NCI-H187 (cell line): Measurements from ENCODE around the gene ELOVL5.
"Not testable (repeated sequence)": the region's sequence is repeated elsewhere in the genome, so short reads cannot be mapped to it uniquely, and the experiment has no call there.

Source experiments
- DNase-seq, 2 experiments: peaks; one replicate each; lab custom pipeline; 2025; lab: John Stamatoyannopoulos, UW

ELOVL5 gene

GRCh38 chr6:53328375-53328774, 20.4 kb downstream of the ELOVL5 start:
- no peak for DNase-seq

DNA sequence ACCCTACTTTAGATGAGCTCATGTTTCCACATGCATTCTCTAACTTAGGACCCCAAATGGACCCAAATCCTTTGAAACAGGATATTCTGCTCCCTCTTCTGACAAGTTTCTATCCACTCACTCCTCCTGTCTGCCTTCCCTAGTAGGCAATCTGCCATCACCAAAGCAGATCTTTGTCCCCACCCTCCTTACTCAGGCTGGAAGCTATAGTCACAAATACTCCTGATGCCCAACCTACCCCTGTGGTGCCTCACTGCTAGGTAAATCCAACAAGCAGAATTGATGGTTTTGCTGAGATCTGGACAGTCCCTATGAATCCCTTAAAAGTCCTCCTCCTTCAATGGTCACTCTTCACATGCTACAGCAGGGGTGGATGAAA, 21.7 kb downstream of the ELOVL5 start:
- no peak for DNase-seq

- DNase-seq: no peak
Measured at GRCh38 chr6:53326372-53327016, 22.3 kb downstream of the ELOVL5 start.

- DNase-seq: no peak
Measured at GRCh38 chr6:53325785-53326184, 23.0 kb downstream of the ELOVL5 start.

GRCh38 chr6:53322188-53323029, 26.3 kb downstream of the ELOVL5 start:
- no peak for DNase-seq

GRCh38 chr6:53321701-53322100, 27.0 kb downstream of the ELOVL5 start:
- DNase-seq: no peak

GRCh38 chr6:53320964-53321363, 27.8 kb downstream of the ELOVL5 start:
- DNase-seq: no peak

DNA sequence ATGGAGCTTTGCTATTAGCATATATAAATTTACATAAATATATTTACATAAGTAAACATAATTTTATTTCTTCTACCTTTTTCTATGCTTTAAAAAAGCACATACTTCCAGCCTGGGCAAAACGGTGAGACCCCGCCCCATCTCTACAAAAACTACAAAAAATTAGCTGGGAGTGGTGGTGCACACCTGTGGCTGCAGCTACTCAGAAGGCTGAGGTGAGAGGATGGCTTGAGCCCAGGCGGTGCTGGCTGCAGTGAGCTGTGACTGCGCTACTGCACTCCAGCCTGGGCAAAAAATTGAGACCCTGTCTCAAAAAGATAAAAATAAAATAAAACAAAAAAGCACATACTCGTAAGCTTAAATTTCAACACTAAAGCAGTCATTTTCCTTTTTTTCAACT, 30.3 kb downstream of the ELOVL5 start:
- DNase-seq: no peak

DNA sequence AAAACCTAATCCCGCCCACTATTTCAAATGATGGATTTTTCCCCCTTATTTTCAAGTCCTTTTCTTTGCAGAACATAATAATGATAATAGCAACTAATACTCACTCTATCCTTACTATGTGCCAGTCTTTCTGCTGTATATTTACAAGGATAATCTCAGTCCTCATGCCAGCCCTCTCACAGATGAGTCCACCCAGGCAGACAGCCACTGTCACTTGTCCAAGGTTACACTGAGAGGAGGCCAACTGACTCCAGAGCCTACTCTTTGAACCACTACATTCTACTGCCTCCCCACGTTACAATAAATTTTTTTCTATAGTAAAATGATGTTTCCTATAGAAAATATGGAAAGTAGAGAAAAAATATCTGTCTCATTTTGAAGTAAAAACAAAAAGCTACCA, 30.9 kb downstream of the ELOVL5 start:
- DNase-seq: no peak

DNA sequence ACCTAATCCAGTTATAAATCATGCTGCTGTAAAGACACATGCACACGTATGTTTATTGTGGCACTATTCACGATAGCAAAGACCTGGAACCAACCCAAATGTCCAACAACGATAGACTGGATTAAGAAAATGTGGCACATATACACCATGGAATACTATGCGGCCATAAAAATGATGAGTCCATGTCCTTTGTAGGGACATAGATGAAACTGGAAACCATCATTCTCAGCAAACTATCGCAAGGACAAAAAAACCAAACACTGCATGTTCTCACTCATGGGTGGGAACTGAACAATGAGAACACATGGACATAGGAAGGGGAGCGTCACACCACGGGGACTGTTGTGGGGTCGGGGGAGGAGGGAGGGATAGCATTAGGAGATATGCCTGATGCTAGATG, 31.5 kb downstream of the ELOVL5 start:
- DNase-seq: not testable (repeated sequence)

DNA sequence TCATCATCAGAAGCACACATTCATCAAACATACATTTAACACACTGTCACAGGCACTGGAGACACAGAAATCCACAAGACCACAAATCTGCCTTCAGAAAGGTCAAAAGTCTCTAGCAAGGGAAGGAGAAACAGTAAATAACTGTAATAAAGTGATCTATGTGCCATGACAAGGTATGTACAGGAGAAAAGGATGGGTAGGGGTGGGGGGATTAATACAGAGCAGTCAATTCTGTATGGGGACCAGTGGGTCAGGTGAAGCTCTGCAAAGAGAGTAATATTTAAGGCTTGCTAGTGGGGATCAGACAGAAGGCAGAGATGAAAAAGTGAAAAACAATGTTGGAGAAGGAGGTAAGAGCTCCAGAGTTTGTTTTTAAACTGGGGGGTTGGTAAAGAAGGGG, 32.6 kb downstream of the ELOVL5 start:
- no peak for DNase-seq

GRCh38 chr6:53315086-53315724, 33.5 kb downstream of the ELOVL5 start:
- DNase-seq: no peak

- no peak for DNase-seq
Measured at GRCh38 chr6:53313784-53314400, 34.9 kb downstream of the ELOVL5 start.

DNA sequence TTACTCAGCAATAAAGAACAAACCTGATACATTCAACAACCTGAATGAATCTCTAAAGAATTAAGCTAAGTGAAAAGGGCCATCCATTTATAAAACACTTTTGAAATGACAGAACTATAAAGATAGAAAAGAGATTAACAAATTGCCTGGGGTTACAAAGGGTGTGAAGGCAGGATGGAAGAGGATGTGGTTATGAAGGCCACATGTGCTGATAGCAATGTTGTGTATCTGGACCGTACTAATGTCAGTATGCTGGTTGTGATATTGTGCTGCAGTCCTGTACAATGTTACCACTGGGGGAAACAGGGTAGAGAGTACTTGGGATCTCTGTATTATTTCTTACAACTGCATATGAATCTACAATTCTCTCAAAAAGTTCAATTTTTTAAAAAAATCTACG, 36.4 kb downstream of the ELOVL5 start:
- no peak for DNase-seq

- DNase-seq: no peak
Measured at GRCh38 chr6:53311586-53311935, 37.2 kb downstream of the ELOVL5 start.

DNA sequence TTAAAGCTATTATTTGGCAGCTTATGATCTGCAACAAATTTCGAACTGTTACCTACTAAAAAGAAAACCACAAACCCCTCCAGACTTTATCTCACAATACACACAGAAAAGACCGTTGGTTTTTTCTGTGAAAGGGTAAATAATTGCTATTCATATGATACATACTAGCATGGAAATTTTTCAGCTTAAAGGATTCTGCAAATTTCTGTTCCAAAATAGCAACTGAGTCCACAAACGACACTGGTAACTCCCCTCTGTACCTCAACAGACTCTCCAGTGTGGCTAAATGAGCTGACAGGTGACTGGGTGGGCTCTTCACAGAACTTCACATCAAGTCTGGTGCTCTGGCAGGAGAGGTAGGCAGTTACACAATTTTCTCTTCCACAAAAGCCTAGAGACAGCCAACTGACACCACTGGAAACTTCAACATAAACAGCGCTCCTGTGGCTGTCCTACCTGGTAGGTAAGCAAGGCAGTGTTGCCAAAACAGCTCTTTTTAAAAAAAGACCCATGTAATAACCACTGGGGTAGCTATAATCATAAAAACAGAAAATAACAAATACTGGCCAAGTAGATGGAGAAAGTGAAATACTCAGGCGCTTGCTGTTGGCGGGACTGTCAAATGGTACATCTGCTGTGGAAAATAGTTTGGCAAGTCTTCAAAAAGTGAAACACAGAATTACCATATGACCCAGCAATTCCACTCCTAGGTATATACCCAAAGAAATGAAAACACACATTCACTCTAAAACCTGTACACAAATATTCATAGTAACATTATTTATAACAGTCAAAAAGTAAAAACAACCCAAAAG, 37.8 kb downstream of the ELOVL5 start:
- DNase-seq: no peak

- no peak for DNase-seq
Measured at GRCh38 chr6:53309901-53310300, 38.8 kb downstream of the ELOVL5 start.

GRCh38 chr6:53309059-53309900, 39.5 kb downstream of the ELOVL5 start:
- DNase-seq: no peak

DNA sequence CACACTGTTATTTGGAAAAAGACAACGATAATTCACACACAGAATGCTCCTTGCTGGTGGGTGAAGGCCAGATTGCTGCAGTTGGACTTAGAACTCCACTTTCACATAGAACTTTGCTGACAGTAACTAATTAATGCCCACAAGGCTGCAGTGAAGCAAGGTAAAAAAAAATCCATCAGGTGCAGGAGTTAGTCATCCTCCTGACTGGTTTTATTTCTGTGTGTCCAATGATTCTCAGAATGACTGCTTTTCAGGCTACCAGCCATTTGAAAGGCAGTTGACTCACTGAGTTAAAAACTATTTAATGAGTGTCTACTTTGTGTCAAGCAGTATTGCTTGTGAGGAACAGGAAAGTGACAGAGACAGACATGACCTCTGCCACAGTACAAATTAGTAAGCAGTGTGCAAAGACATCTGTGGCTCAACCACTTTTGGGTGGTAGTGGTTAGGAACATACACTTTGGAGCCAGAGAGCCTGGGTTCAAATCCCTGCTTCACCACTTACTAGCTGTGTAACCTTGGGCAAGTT, 41.9 kb downstream of the ELOVL5 start:
- DNase-seq: no peak

DNA sequence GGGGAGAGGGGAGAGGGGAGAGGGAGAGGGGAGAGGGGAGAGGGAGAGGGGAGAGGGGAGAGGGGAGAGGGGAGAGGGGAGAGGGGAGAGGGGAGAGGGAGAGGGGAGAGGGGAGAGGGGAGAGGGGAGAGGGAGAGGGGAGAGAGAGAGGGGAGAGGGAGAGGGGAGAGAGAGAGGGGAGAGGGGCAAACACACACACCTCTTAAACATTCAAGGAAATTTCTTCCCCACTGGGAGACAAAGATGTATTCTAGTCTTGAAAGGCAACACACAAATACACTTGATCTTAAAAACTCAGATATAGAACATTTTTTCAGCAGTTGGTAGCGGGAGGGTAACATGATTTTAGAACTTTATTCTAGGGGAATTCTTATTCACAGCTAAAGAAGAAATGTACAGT, 42.5 kb downstream of the ELOVL5 start:
- not testable (repeated sequence) for DNase-seq

- not testable (repeated sequence) for DNase-seq
Measured at GRCh38 chr6:53305506-53306005, 43.2 kb downstream of the ELOVL5 start.
